HCT116 (cell line): ENCODE measurements around the gene GPR12.

Source experiments
- EZH2 ChIP-seq: fragments of 200-600 bp; sonication (generic); IDR thresholded peaks from 2 replicates; pipeline ENCODE4 v1.6.1; 2017; ENCODE audit warnings: antibody characterized with exemption, mixed run types
- FOSL1 ChIP-seq: IDR thresholded peaks from 2 replicates; pipeline ENCODE4 v1.6.1; 2012; ENCODE audit warnings: low read depth
- MAX ChIP-seq: IDR thresholded peaks from 2 replicates; pipeline ENCODE4 v1.6.1; 2012
- POLR2A ChIP-seq: IDR thresholded peaks from 2 replicates; pipeline ENCODE4 v1.7.0; 2011; ENCODE audit warnings: borderline replicate concordance; ENCODE audit not compliant: insufficient read depth, insufficient read length; ENCODE audit errors: extremely low read depth
- POLR2AphosphoS5 ChIP-seq: IDR thresholded peaks from 2 replicates; pipeline ENCODE4 v1.6.1; 2011; ENCODE audit warnings: mild to moderate bottlenecking, low read depth, low read length, moderate library complexity
- RAD21 ChIP-seq: IDR thresholded peaks from 2 replicates; pipeline ENCODE4 v1.6.1; 2012; ENCODE audit warnings: low read depth, mild to moderate bottlenecking
- SRF ChIP-seq: IDR thresholded peaks from 2 replicates; pipeline ENCODE4 v1.6.1; 2012; ENCODE audit warnings: low read depth
- ZBTB33 ChIP-seq: IDR thresholded peaks from 2 replicates; pipeline ENCODE4 v1.6.1; 2011; ENCODE audit warnings: mild to moderate bottlenecking, low read length, moderate library complexity; ENCODE audit not compliant: insufficient replicate concordance; ENCODE audit errors: extremely low read depth
- ZFX ChIP-seq: fragments of 450-650 bp; IDR thresholded peaks from 2 replicates; pipeline ENCODE4 v1.6.1; 2017
- ZNF274 ChIP-seq: fragments of 200-500 bp; sonication (Bioruptor generic); IDR thresholded peaks from 2 replicates; pipeline ENCODE4 v1.6.1; 2014; ENCODE audit warnings: mild to moderate bottlenecking, low read depth, low read length, inconsistent platforms
- TF ChIP-seq, protein P1 (sequence below), 3 experiments: fragments of 200-600 bp in 1 of 3; sonication (generic) in 1 of 3; IDR thresholded peaks in 2 of 3; conservative IDR thresholded peaks in 1 of 3; 2 replicates each; pipeline ENCODE4 v1.5.1; 2012 to 2017; ENCODE audit warnings: low read depth in 2 of 3, low read length in 2 of 3, antibody characterized with exemption in 1 of 3, borderline replicate concordance in 1 of 3, control low read depth in 1 of 3, mild to moderate bottlenecking in 1 of 3, mixed read lengths in 1 of 3, mixed run types in 1 of 3, moderate library complexity in 1 of 3; ENCODE audit not compliant: insufficient read depth in 1 of 3
- TF ChIP-seq, protein P2 (sequence below): IDR thresholded peaks from 2 replicates; pipeline ENCODE4 v1.6.1; 2012

- TF ChIP-seq, protein P1, sequence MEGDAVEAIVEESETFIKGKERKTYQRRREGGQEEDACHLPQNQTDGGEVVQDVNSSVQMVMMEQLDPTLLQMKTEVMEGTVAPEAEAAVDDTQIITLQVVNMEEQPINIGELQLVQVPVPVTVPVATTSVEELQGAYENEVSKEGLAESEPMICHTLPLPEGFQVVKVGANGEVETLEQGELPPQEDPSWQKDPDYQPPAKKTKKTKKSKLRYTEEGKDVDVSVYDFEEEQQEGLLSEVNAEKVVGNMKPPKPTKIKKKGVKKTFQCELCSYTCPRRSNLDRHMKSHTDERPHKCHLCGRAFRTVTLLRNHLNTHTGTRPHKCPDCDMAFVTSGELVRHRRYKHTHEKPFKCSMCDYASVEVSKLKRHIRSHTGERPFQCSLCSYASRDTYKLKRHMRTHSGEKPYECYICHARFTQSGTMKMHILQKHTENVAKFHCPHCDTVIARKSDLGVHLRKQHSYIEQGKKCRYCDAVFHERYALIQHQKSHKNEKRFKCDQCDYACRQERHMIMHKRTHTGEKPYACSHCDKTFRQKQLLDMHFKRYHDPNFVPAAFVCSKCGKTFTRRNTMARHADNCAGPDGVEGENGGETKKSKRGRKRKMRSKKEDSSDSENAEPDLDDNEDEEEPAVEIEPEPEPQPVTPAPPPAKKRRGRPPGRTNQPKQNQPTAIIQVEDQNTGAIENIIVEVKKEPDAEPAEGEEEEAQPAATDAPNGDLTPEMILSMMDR (IDR thresholded peaks at IDR 0.05 in 2 of 3, conservative IDR thresholded peaks at IDR 0.05 in 1 of 3; ENCODE audit: borderline replicate concordance in 1 of 3, insufficient read depth in 1 of 3, low read depth in 2 of 3, low read length in 2 of 3): no peak
- TF ChIP-seq ZFX: no peak
- TF ChIP-seq POLR2AphosphoS5: no peak
- no peak for TF ChIP-seq POLR2A
- no peak for TF ChIP-seq EZH2
- TF ChIP-seq ZBTB33: no peak
- TF ChIP-seq ZNF274: no peak
- no peak for TF ChIP-seq RAD21
- no peak for TF ChIP-seq MAX
- TF ChIP-seq FOSL1: no peak
- TF ChIP-seq, protein P2, sequence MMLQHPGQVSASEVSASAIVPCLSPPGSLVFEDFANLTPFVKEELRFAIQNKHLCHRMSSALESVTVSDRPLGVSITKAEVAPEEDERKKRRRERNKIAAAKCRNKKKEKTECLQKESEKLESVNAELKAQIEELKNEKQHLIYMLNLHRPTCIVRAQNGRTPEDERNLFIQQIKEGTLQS: no peak
- TF ChIP-seq SRF: no peak
Measured at GRCh38 chr13:26708007-26708297, 52.6 kb downstream of the GPR12 start.
